Activated naive CD4-positive, alpha-beta T cell treated with anti-CD3 and anti-CD28 coated beads, Interleukin-2, amount 10 ng/mL, durations not matched to agents 7 days and 5 days (primary cell): Measurements from ENCODE around the gene CEP112.

Experiments used
- CTCF ChIA-PET: fragments of 350-600 bp; sonication (Branson Sonifier 250); formaldehyde crosslinking; loops from one replicate; lab custom pipeline; 2021; ENCODE audit warnings: antibody characterized with exemption; lab: Charles Lee
- DNase-seq: peaks from one replicate; pipeline ENCODE4 v3.0.0-alpha.2; 2020
- H3K27ac Mint-ChIP-seq: one replicate; pipeline ENCODE4 v1.8.0; 2021; ENCODE audit warnings: mild to moderate bottlenecking, moderate library complexity, mixed read lengths
- H3K27me3 Mint-ChIP-seq: one replicate; pipeline ENCODE4 v1.8.0; 2021; ENCODE audit warnings: mild to moderate bottlenecking, mixed read lengths
- H3K36me3 Mint-ChIP-seq: one replicate; pipeline ENCODE4 v1.8.0; 2021; ENCODE audit warnings: mixed read lengths
- H3K4me1 Mint-ChIP-seq: one replicate; pipeline ENCODE4 v1.8.0; 2021; ENCODE audit warnings: mixed read lengths
- H3K4me3 Mint-ChIP-seq: one replicate; pipeline ENCODE4 v1.8.0; 2021; ENCODE audit warnings: mild to moderate bottlenecking, moderate library complexity, mixed read lengths
- H3K9me3 Mint-ChIP-seq: one replicate; pipeline ENCODE4 v1.8.0; 2021; ENCODE audit warnings: mixed read lengths

The CEP112 gene

GRCh38 chr17:66191593-66192377 is at the start of gene CEP112:
Gene CEP112, minus strand, starts transcription at chr17:66192133.
- CTCF ChIA-PET, result interaction anchor here (1.1 kb wide), 1 partner anchor 7 kb away, joined by 3 read pairs; no protein-coding TSS in a partner anchor
- Mint-ChIP-seq H3K4me1 (peaks cover 19% of the 10 kb centered on the region), H3K27ac (peak within 1 kb of the TSS; percentile 47), H3K36me3 (no peaks in the 10 kb centered on the region), H3K4me3 (peak within 1 kb of the TSS; percentile 76), H3K27me3 (peaks cover 17% of the 10 kb centered on the region), H3K9me3 (no peaks in the 10 kb centered on the region)
- DNase-seq, result peak; percentile 87

DNA sequence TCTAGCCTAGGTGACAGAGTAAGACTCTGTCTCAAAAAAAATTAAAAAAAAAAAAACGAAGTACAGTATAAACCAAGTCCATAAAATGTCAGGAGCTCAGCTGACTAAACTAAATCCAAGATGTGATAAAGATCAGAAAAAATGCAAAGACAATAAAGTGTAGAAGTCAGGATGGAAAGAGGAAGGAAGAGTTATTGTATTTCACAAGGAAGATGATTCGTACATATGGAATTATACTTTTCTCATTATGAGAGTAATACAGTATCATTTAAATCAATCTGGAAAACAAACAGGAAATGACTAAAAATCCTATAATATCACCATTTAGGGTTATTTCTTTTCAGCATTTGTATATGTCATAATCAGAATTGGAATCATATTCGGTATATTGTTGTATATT is 48.7 kb upstream of the CEP112 start:
- Mint-ChIP-seq H3K27ac (no peak overlapping the region), H3K4me1 (peaks cover 11% of the 10 kb centered on the region), H3K9me3 (no peaks in the 10 kb centered on the region), H3K27me3 (peaks cover 3% of the 10 kb centered on the region), H3K4me3 (no peak overlapping the region), H3K36me3 (peaks cover 1% of the 10 kb centered on the region)
- CTCF ChIA-PET, result no interaction called here
- no peak for DNase-seq

DNA sequence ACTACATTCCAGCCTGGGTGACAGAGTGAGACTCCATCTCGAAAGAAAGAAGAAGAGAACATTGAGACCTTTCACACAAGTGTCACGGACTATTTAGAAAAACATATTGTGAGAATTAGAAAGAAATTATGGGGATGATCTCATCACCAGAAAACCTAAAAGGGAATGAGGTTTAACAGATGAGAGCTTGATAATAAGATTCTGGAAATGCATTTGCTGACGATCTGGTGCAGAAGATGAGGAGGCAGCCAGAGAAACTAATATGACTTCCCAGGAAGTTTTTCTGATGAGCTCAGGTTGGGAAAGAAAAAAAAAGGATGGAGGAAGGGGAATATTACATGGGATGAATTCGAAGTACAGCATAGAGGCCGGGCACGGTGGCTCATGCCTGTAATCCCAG is 48.1 kb upstream of the CEP112 start:
- DNase-seq, result no peak
- peaks cover 3% of the 10 kb centered on the region for H3K27me3 Mint-ChIP-seq
- H3K9me3 Mint-ChIP-seq, result no peaks in the 10 kb centered on the region
- CTCF ChIA-PET, result no interaction called here
- H3K4me3 Mint-ChIP-seq, result no peak overlapping the region
- H3K4me1 Mint-ChIP-seq, result peaks cover 5% of the 10 kb centered on the region
- no peaks in the 10 kb centered on the region for H3K36me3 Mint-ChIP-seq
- H3K27ac Mint-ChIP-seq, result no peak overlapping the region

- H3K27ac Mint-ChIP-seq, result no peak overlapping the region
These were observed 43.6 kb upstream of the CEP112 start for GRCh38 chr17:66235377-66235994.

DNA sequence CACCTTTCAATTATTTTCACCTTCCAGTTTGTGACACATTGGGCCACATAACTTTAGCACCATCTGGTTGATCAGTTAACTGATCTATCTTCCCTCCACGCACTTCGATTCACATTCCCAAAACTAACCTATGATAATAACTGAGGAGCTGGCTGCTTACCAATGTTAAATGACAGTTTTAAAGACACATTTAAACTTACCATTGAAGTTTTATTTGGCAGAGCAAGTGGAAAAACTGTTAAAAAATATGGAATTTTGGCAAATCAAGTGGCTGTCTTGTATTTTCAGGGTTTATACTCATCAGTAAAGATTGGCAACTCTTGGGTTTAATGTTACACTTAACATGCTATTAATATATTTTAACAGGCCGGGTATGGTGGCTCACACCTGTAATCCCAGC is 42.7 kb upstream of the CEP112 start:
- CTCF ChIA-PET, result no interaction called here
- no peak overlapping the region for H3K27ac Mint-ChIP-seq
- H3K36me3 Mint-ChIP-seq, result no peaks in the 10 kb centered on the region
- no peak overlapping the region for H3K4me3 Mint-ChIP-seq
- H3K4me1 Mint-ChIP-seq, result no peaks in the 10 kb centered on the region
- no peaks in the 10 kb centered on the region for H3K9me3 Mint-ChIP-seq
- no peaks in the 10 kb centered on the region for H3K27me3 Mint-ChIP-seq
- no peak for DNase-seq

More at GRCh38 chr17:66235377-66235994, 43.6 kb upstream of the CEP112 start:
- H3K4me3 Mint-ChIP-seq, result no peak overlapping the region
- no peaks in the 10 kb centered on the region for H3K9me3 Mint-ChIP-seq
- H3K27me3 Mint-ChIP-seq, result peaks cover 3% of the 10 kb centered on the region
- H3K4me1 Mint-ChIP-seq, result no peaks in the 10 kb centered on the region
- H3K36me3 Mint-ChIP-seq, result no peaks in the 10 kb centered on the region
- no peak for DNase-seq
- CTCF ChIA-PET, result no interaction called here

DNA sequence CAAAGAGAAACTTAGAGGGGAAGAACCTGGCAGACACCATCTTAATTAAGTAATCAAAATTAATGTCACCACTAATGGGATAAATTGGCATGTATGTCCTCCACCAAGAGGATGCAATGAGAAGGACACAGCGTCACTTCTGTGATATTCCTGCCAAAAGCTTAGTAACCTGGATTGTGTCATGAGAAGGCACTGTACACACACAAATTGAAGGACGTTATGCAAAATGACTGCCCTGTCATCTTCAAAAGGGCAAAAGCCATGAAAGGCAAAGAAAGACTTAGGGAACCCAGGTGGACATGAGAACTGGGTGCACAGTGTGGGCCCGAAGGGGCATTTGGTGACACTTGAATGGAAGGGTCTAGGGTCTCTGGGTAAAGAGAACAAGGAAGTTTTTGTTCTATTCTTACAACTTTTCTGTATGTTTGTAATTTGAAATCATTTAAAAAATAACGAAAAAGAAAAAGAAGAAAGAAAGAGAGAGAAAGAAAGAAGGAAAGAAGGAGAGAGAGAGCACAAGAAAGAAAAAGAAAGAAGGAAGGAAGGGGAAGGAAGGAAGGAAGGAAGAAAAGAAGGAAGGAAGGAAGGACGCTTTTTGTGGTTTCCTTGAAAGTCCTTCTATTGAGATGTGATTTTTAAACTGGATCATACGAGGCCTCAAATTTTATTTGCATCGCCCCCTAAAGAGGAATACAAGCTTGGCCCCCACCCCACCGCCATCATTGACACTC is 41.3 kb upstream of the CEP112 start:
- Mint-ChIP-seq H3K27me3 (no peaks in the 10 kb centered on the region), H3K27ac (no peak overlapping the region), H3K9me3 (no peaks in the 10 kb centered on the region), H3K4me1 (no peaks in the 10 kb centered on the region), H3K36me3 (no peaks in the 10 kb centered on the region), H3K4me3 (no peak overlapping the region)
- no peak for DNase-seq
- CTCF ChIA-PET, result no interaction called here

DNA sequence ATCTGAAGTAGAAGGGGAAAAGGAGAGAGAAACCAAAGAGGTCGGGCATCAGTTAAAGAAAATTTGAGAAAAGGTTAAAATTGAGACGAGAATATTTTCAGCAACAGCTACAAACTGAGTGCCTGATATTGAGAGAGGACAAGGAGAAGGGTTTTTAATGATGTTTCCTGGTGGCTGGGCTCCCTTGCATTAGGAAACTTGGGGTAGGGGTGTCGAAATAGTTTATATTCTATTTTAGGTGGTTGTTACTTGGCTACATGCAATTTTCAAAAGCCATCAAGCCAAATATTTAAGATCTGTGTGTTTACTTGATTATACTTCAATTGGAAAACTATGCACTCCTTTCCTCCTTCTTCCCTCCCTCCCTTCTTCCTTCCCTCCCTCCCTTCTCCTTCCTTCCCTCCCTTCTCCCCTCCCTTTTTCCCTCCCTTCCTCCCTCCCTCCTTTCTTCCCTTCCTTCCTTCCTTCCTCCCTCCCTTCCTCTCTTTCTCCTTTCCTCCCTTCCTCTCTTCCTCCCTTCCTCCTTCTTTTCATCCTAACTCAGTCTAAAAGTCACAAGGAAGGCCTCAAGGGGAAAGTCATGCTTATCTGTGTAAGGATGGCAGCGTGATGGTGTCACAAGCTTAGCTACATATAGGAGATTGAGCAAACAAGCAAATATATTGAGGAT is 39.1 kb upstream of the CEP112 start:
- no peaks in the 10 kb centered on the region for H3K9me3 Mint-ChIP-seq
- H3K4me3 Mint-ChIP-seq, result no peak overlapping the region
- H3K27ac Mint-ChIP-seq, result no peak overlapping the region
- H3K27me3 Mint-ChIP-seq, result no peaks in the 10 kb centered on the region
- CTCF ChIA-PET, result no interaction called here
- no peaks in the 10 kb centered on the region for H3K4me1 Mint-ChIP-seq
- no peak for DNase-seq
- no peaks in the 10 kb centered on the region for H3K36me3 Mint-ChIP-seq

DNA sequence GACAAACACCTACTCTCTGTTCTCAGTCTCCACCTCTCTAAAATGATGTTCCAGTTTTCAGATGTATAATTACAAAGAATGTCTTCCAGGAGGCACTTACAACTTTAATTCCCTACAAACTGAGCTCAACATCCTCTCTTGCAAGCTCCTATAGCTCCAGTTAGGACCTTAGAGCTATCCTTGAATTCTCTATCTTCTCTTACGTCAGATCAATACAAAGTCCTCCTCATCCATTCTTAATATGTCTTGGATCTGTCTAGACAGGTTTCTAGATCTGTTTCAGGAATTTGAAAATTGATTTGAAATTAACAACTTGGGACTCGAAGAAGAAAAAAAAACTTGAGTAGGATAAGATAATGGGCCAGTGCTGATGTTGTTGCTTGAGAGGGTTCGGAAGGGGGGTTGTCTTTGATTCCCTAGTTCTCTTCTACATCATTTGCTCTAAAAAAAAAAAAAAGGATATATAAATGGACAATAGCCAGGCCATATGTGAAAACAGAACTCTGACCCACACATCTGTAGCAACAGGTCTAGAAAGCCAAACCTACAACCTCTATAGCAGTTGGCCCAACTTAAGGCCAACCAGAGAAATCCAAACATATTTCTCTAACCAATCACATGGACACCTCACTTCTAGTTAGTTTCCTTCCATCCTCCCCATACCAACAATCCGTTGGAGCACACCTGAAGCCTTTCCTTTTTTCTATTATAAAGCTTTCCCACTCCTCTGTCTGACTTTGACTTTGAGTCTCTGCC is 38.0 kb upstream of the CEP112 start:
- Mint-ChIP-seq H3K36me3 (no peaks in the 10 kb centered on the region), H3K27ac (no peak overlapping the region), H3K27me3 (no peaks in the 10 kb centered on the region), H3K4me1 (no peaks in the 10 kb centered on the region), H3K9me3 (no peaks in the 10 kb centered on the region), H3K4me3 (no peak overlapping the region)
- CTCF ChIA-PET, result no interaction called here
- no peak for DNase-seq

DNA sequence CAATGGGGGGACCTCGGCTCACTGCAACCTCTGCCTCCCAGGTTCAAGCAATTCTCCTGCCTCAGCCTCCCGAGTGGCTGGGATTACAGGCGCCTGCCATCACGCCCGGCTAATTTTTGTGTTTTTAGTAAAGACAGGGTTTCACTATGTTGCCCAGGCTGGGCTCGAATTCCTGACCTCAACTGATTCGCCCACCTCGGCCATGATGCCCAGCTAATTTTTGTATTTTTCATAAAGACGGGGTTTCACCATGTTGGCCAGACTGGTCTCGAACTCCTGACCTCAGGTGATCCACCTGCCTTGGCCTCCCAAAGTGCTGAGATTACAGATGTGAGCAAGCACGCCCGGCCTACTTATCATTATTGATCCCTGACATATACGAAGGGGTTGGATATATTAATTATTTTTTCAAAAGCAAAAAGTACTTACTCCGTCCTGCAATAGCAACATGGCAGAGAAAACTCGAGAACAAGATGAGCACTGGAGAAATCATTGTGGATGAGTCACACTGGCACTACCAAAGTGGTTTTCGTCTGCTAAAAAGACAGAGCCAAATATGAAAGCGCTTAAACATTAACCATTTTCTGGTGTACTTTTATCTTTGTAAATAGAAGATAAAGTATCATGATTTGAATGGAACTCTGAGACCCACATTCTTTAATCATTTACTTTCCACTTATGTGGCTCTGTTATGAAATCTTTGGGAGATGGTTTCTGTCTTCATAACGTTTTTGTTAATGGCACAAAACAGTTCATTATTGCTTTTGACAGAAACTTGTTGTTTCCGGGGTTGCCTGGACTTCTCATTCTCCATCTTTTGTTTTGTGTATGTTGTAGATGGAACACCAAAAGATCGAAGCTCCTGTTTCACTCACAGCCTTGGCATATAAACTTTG is 37.2 kb upstream of the CEP112 start, which contains the start of gene APOH:
Gene APOH, minus strand, starts transcription at position 529 of the 896 bp plus-strand sequence. Its CDS starts 36 bp downstream, at position 493.
- Mint-ChIP-seq H3K9me3 (no peaks in the 10 kb centered on the region), H3K27ac (no peak within 1 kb of the TSS), H3K36me3 (no peaks in the 10 kb centered on the region), H3K4me3 (no peak within 1 kb of the TSS), H3K27me3 (peaks cover 5% of the 10 kb centered on the region), H3K4me1 (no peaks in the 10 kb centered on the region)
- CTCF ChIA-PET, result interaction anchor here (0.5 kb wide), 1 partner anchor 636 kb away, joined by 4 read pairs; no protein-coding TSS in a partner anchor
- DNase-seq, result no peak

GRCh38 chr17:66227212-66228045 is 35.5 kb upstream of the CEP112 start:
- H3K27ac Mint-ChIP-seq, result no peak overlapping the region
- H3K36me3 Mint-ChIP-seq, result no peaks in the 10 kb centered on the region
- no peak for DNase-seq
- H3K4me1 Mint-ChIP-seq, result no peaks in the 10 kb centered on the region
- H3K9me3 Mint-ChIP-seq, result no peaks in the 10 kb centered on the region
- peaks cover 10% of the 10 kb centered on the region for H3K27me3 Mint-ChIP-seq
- CTCF ChIA-PET, result no interaction called here
- no peak overlapping the region for H3K4me3 Mint-ChIP-seq

GRCh38 chr17:66222798-66223350 is 30.9 kb upstream of the CEP112 start:
- peaks cover 16% of the 10 kb centered on the region for H3K27me3 Mint-ChIP-seq
- H3K4me1 Mint-ChIP-seq, result no peaks in the 10 kb centered on the region
- DNase-seq, result no peak
- CTCF ChIA-PET, result no interaction called here
- no peaks in the 10 kb centered on the region for H3K9me3 Mint-ChIP-seq
- H3K27ac Mint-ChIP-seq, result no peak overlapping the region
- no peak overlapping the region for H3K4me3 Mint-ChIP-seq
- no peaks in the 10 kb centered on the region for H3K36me3 Mint-ChIP-seq
